Ishikawa (cell line): ENCODE results near the gene KLHL7.

Experiments
- CEBPB ChIP-seq: IDR thresholded peaks from 2 replicates; pipeline ENCODE4 v1.6.1; 2012
- CREB1 ChIP-seq: IDR thresholded peaks from 2 replicates; pipeline ENCODE4 v1.6.1; 2012; ENCODE audit warnings: low read depth
- EGR1 ChIP-seq: IDR thresholded peaks from 2 replicates; pipeline ENCODE4 v1.6.1; 2012
- EP300 ChIP-seq: IDR thresholded peaks from 2 replicates; pipeline ENCODE4 v1.6.1; 2012; ENCODE audit warnings: borderline replicate concordance
- FOXM1 ChIP-seq: IDR thresholded peaks from 2 replicates; pipeline ENCODE4 v1.6.1; 2012; ENCODE audit warnings: low read depth, borderline replicate concordance
- NFIC ChIP-seq: IDR thresholded peaks from 2 replicates; pipeline ENCODE4 v1.6.1; 2012
- RAD21 ChIP-seq: IDR thresholded peaks from 2 replicates; pipeline ENCODE4 v1.6.1; 2012; ENCODE audit warnings: low read depth
- TAF1 ChIP-seq: IDR thresholded peaks from 2 replicates; pipeline ENCODE4 v1.6.1; 2012; ENCODE audit warnings: low read depth, mild to moderate bottlenecking
- TEAD4 ChIP-seq: IDR thresholded peaks from 2 replicates; pipeline ENCODE4 v1.6.1; 2012
- YY1 ChIP-seq: IDR thresholded peaks from 2 replicates; pipeline ENCODE4 v1.6.1; 2012; ENCODE audit warnings: low read depth
- ZBTB7A ChIP-seq: IDR thresholded peaks from 2 replicates; pipeline ENCODE4 v1.6.1; 2012; ENCODE audit warnings: low read depth
- TF ChIP-seq, protein P1 (sequence below): IDR thresholded peaks from 2 replicates; pipeline ENCODE4 v1.6.1; 2012
- TF ChIP-seq, protein P2 (sequence below): IDR thresholded peaks from 2 replicates; pipeline ENCODE4 v1.6.1; 2012; ENCODE audit warnings: low read depth, mild to moderate bottlenecking
- TF ChIP-seq, protein P3 (sequence below): IDR thresholded peaks from 2 replicates; pipeline ENCODE4 v1.6.1; 2012

- TF ChIP-seq, protein P1, sequence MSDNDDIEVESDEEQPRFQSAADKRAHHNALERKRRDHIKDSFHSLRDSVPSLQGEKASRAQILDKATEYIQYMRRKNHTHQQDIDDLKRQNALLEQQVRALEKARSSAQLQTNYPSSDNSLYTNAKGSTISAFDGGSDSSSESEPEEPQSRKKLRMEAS, result no peak
- TF ChIP-seq YY1 (no peak), EP300 (no peak), NFIC (no peak), EGR1 (no peak), TAF1 (no peak), CREB1 (no peak), TEAD4 (no peak), RAD21 (no peak), FOXM1 (no peak), CEBPB (no peak), ZBTB7A (no peak)
- TF ChIP-seq, protein P2, sequence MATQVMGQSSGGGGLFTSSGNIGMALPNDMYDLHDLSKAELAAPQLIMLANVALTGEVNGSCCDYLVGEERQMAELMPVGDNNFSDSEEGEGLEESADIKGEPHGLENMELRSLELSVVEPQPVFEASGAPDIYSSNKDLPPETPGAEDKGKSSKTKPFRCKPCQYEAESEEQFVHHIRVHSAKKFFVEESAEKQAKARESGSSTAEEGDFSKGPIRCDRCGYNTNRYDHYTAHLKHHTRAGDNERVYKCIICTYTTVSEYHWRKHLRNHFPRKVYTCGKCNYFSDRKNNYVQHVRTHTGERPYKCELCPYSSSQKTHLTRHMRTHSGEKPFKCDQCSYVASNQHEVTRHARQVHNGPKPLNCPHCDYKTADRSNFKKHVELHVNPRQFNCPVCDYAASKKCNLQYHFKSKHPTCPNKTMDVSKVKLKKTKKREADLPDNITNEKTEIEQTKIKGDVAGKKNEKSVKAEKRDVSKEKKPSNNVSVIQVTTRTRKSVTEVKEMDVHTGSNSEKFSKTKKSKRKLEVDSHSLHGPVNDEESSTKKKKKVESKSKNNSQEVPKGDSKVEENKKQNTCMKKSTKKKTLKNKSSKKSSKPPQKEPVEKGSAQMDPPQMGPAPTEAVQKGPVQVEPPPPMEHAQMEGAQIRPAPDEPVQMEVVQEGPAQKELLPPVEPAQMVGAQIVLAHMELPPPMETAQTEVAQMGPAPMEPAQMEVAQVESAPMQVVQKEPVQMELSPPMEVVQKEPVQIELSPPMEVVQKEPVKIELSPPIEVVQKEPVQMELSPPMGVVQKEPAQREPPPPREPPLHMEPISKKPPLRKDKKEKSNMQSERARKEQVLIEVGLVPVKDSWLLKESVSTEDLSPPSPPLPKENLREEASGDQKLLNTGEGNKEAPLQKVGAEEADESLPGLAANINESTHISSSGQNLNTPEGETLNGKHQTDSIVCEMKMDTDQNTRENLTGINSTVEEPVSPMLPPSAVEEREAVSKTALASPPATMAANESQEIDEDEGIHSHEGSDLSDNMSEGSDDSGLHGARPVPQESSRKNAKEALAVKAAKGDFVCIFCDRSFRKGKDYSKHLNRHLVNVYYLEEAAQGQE, result no peak
- TF ChIP-seq, protein P3, sequence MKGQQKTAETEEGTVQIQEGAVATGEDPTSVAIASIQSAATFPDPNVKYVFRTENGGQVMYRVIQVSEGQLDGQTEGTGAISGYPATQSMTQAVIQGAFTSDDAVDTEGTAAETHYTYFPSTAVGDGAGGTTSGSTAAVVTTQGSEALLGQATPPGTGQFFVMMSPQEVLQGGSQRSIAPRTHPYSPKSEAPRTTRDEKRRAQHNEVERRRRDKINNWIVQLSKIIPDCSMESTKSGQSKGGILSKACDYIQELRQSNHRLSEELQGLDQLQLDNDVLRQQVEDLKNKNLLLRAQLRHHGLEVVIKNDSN, result no peak
Observed at GRCh38 chr7:23183279-23184012, 77.9 kb downstream of the KLHL7 start.
